HG02973 (cell line): ENCODE measurements around the gene C5orf46.
"Not testable (repeated sequence)": the region's sequence is repeated elsewhere in the genome, so short reads cannot be mapped to it uniquely, and the experiment has no call there.

ENCODE experiments used
- ATAC-seq: cut with Tn5 transposase; IDR thresholded peaks from one replicate; pipeline ENCODE4 v1.9.1; 2021; ENCODE audit warnings: moderate library complexity; ENCODE audit not compliant: unreplicated experiment

Gene C5orf46

DNA sequence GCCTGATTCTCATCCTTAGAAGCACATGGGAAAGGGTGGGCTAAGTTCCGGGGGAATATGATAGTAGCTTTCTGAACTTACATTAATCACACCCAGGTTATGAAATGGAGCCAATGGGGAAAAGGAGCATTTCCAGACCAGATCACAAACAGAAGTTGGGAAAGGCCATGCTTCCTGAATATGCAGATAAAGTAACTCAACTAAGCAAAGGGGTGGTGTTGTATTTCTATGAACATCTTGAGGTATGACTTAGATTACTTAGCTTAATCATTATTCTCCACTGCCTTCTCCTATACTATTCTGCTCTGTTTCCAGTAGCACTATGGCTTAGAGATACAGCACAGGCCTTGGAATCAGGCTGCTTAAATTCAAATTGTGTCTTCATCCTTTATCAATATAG is 10.5 kb downstream of the C5orf46 start:
- ATAC-seq: no peak

DNA sequence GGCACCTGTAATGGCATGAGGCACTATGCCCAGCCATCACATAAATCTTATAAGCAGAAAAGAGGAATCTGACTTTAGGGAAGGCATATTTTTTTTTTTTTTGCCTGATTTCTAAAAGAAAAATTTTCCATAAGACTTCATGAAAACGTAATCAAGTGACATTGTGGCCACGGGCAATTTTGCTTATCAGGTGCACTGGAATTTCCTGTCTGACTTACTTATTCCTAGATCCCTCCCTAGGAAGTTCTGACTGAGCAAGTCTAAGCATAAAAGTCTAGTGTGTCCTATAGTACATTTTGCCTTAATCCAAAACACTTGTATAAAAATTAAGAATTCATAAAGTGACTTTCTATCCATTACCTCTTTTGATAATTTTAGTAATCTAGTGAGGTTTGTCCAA is 12.5 kb downstream of the C5orf46 start:
- ATAC-seq: no peak

DNA sequence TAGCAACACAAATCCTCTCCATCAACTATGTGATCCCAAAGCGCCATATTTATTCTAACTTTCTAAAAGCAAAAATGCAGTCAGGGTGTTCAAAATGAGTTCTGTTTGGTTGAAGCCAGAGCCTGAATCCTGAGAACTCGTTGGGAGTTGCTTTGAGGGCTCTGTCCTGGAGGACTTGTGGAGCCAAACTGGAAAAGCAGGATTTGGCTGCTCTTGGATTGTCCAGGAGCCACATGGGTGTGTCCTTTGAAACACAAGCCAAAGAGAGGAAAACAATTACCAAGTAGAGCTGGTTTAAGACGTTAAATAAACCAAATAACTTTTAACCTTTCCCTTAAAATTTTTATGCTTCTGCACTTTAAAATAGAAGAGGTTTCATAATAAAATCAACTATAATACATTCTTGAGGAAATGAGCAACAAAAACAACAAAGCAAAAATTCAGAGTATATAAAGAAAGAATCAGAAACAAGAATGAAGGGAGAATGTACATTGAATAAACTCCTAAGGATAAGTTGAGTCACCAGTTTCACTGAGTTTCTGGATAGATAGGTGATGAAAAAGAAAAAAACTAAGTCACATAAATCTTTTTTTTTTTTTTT is 13.5 kb downstream of the C5orf46 start:
- no peak for ATAC-seq

DNA sequence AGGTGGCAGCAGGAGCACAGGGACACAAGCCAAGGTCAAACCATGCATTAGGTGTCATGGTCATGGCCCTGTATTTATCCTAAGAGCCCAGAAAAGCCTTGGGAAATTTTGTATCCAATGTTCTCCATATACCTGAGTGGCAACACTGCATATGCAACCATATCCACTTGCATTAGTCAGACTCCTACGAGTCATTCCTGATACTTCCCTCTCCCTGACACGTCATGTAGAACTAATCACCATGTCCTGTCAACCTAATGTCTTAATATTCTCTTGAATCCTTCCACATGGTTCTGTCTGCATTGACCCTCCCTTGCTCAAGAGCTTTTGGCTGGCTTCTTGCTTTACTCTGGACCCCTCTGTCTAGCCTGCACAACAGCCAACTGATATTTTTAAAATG is 18.4 kb downstream of the C5orf46 start:
- ATAC-seq: no peak

DNA sequence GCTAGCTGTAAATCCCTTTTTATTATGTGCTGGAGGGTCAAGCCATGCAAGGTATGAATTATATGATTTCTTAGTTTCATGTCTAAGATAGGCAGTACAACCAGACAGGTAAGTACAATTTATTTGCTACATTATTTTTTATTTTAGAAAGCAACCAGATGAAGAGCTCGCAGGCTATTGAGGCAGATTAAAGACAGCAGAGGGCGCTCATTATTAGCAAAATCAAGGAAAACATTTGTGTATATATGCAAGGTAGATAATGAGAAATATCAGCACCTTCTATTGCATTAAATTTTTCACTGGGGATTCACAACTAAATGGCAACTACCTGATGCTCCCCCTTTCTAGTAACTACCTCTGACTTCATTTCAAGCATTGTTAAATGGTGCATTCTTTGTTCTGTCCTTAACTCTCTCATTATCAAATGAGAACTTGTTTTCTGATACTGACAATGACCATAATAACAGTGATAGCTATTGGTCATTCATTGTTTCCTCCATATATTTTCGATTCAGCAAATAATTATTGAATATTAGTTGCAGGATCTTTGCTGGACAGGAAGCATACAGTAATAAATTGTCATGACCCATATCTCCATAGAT is 19.2 kb downstream of the C5orf46 start:
- ATAC-seq: no peak

DNA sequence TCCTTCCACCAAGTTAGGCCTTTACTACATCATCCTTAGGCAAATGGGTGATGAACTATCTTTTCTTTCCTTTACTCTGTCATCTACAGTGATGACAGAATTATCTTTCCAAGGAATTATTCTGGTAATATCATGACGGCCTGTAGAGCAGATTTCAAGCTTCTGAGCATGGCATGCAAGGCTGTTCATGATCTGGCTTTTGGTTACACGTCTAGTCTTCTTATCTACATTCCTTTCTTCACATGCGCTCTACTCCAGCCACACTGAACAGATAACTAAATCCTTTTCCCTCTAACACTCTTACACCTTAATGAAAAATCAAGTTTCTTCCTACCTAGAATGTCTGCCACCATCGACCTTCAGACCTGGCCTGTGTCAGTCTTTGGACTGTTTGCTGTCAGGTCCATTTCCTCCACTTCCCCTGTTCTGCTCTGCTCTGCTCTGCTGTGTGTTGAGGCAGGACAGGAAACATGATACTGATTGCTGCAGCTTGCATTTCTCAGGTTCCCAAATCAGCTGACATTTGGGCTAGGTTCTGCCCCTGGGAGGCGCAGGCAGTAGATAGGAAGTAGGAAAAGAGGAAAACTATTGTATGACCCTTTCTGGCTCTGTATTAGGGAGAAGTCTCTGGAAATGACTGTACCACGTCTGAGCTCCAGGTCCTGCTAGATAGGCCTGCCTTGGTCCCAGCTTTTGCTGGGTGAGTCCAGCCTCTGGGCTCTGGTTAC is 23.6 kb downstream of the C5orf46 start:
- ATAC-seq: no peak

DNA sequence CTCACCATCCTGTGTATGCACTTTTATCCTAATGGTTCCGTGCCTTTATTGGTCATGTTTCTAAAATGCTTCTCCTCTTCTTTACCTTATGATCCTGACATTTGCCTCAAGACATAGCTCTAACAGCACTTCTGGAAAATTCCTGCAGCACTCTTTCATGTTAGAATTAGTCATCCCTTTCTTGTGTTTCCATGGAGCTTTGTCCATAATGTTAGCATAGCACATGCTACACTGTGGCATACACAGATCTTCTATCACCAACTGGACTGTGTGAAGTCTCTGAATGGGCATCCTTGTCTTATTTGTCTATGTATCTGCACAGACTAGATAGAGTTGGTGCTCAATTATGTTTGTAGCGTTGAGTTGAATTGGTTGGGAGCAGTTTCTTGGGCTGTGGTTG is 25.9 kb downstream of the C5orf46 start:
- no peak for ATAC-seq

DNA sequence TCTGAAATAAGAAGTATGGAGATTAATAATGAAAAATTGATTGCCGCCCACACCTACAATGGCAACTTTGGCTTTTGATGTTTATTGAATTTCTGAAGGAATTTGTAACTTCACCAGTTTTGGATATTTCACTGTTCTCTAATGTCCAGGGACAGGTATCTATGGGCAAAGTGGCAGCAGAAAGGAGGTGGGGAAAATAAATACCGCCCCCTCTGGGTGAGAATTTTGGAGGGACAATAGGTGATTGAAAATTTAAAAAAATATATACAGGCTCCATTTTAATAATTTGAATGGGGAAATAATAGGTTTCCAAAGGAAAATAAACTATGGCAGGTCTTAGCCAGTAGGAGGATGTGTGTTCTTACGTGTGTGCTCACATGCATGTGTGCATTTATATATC is 26.6 kb downstream of the C5orf46 start:
- no peak for ATAC-seq

DNA sequence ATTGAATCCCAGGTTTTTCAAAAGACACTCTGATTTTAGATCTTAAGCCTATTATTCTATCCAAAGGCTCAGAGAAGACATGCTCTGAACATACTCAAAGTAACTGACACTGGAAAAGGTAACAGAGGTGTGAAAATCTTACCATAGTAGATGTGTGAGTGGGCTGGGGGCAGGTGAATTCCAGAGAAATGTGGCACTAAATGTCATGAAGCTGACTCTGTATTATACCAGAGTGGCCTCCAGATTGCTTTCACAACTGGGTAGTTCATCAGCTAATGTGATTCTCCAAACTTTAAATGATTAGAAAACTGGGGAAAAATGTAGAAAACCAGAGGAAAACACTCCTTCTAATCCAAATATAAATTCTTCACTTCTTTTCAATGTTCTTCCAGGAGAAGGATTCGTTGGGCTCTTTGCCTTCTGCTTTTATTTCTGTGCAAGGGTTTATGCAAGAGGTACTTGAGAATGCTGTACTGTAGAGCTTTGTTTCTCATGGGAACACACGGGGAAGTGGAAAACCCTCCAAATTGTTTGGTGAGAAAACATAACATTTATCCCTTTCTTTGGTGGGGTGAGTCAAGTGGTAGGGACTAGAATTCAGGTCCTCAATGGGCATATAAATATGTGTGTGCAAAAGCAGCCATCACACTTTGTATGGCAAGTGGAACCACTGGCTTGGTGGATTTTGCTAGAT is 28.1 kb downstream of the C5orf46 start, which contains the start of gene SCGB3A2:
Gene SCGB3A2, plus strand, starts transcription at position 646 of the 694 bp plus-strand sequence. CDS start 93 bp downstream, outside the sequence.
- ATAC-seq: no peak

DNA sequence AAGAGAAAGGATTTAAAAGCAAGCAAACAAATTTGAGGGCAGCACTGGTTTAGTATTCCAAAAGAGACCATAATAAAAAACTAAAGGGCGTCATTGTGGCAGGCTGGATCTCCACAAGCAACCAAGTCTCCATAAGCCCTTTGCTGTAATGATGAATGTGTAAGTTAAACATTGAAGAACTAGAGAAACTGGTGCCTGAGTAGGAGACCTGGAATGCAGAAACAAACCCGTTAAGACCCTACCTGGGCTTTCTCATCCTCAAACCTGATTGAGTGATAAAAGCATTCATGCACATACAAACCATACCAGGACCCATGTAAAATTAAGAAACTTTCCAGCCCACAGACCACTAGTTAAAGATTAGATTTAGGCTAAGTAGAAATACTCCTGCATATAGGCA is 29.7 kb downstream of the C5orf46 start:
- ATAC-seq: no peak

DNA sequence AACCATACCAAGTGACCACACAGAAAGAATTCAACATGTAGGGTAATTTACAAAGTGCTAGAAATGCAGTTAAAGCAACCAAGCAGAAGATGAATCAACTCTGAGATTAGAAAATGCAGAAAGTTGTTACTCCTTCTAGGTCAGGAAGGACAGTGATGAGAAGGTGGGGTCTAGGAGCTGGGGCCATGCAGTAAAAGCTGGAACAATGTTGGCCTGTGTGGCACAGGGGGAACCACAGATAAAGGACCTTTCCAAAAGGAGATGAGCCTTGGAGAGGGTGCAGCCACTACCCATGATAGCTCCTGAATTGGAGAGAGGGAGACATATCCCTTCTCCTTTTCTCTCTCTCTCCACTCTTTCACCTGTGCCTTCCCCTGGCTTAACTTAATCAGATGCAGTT is 30.2 kb downstream of the C5orf46 start:
- no peak for ATAC-seq

DNA sequence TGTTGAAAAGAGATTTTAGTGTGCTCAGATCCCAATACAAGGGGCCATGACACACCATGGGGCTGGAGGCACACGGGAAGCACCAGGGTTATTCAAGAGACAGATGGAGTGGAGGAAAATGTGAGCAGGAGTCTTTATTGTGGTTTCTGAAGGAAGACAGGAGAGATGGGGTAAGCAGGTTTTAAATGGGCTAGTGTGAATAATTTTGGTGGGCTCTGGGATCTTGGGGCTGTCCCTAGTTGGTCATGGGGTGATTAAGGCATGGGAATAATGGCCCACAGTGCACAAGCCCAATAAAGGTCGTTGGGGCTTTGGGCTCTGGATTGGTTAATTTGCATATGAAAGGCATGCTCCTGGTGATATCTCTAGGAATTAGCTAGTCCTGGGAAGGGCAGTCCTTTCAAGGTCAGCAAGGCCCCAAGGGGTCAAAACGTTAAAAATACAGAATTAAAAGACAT is 31.4 kb downstream of the C5orf46 start:
- no peak for ATAC-seq

DNA sequence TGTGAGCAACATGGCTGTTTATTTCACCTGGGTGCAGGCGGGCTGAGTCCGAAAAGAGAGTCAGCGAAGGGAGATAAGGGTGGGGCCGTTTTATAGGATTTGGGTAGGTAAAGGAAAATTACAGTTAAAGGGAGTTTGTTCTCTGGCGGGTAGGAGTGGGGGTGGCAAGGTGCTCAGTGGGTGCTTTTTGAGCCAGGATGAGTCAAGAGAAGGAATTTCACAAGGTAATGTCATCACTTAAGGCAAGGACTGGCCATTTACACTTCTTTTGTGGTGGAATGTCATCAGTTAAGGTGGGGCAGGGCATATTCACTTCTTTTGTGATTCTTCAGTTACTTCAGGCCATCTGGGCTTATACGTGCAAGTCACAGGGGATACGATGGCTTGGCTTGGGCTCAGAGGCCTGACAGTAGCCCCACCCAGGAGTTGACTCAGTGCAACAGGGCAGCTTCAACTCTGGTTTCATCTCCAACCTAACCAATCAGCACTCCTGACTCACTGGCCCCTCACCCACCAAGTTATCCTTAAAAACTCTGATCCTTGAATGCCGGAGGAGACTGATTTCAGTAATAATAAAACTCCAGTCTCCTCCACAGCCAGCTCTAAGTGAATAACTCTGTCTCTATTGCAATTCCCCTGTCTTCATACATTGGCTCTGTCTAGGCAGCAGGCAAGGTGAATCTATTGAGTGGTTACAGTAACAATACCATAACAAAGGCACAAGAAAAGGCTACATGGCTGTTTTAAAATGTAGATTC is 32.0 kb downstream of the C5orf46 start:
- not testable (repeated sequence) for ATAC-seq

DNA sequence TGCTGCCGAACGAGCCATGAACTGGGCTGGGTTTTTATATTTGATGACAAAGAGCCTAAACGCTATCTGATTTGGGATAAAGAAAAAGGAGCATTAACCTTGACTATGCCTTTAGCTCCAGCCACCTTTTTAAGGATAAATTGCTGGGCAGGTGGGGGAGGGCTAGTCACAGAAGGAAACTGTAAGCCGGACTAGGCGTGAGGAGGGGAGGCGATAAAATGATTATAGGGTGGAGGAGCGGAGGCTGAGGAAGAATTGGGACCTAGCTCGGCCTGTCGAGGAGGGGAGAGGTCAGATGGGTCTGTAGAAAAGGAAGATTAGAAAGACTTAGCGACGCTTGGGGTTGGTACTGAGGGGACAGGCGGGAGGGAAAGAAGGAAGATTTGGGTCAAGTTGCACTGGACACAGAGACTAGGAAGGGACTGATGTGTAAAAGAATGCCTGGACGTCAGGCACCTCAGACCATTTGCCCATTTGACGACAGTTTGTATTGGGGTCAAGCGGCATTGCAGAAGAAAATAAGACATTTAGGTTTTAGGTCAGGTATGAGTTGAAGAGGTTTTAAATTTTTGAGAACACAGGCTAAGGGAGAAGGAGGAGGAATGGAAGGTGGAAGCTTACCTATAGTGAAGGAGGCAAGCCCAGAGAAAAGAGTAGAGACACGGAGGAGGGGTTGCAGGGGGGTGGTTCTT is 33.4 kb downstream of the C5orf46 start:
- not testable (repeated sequence) for ATAC-seq

DNA sequence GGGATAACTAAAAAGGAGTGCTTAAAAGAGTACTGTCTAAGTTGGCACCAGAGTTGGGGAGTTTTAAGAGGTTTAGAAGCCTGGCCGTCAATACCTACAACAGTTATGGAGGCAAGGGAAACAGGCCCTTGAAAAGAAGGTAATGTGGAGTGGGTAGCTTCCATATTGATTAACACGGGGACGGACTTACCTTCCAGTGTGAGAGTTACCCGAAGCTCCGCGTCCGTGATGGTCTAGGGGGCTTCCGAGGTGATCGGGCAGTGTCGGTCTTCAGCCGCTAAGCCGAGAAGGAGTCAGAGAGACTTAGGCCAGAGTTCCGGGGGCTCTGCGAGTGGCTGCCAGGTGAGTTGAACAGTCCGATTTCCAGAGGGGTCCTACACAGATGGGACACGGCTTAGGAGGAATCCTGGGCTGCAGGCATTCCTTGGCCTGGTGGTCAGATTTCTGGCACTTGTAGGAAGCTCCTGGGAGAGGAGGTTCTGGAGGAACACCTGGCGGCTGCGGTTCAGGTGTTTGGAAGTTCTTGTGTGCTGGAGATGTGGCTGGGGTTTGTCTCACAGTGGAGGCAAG is 34.3 kb downstream of the C5orf46 start:
- ATAC-seq: not testable (repeated sequence)

DNA sequence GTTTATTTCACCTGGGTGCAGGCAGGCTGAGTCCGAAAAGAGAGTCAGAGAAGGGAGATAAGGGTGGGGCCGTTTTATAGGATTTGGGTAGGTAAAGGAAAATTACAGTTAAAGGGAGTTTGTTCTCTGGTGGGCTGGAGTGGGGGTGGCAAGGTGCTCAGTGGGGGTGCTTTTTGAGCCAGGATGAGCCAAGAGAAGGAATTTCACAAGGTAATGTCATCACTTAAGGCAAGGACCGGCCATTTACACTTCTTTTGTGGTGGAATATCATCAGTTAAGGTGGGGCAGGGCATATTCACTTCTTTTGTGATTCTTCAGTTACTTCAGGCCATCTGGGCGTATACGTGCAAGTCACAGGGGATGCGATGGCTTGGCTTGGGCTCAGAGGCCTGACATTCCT is 36.4 kb downstream of the C5orf46 start:
- not testable (repeated sequence) for ATAC-seq

DNA sequence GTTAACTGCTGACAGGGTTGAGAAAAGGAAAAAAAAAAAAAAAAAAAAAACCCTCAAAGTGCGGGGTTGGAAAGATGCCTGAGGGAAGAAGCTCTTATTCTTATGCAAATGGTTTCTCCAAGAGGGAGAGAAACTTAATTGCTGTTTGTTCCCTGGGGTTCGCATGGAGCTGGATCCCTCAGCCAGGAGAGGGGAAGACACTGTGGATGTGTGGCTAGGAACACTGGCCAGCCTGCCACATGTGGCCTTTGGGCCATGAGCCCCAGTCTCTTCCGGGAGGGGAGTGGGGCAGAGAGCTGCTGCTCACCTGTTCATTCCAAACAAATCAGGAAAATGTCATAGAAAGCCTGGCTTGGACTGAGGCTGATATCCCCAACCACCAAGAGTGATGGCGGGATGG is 37.2 kb downstream of the C5orf46 start:
- no peak for ATAC-seq

DNA sequence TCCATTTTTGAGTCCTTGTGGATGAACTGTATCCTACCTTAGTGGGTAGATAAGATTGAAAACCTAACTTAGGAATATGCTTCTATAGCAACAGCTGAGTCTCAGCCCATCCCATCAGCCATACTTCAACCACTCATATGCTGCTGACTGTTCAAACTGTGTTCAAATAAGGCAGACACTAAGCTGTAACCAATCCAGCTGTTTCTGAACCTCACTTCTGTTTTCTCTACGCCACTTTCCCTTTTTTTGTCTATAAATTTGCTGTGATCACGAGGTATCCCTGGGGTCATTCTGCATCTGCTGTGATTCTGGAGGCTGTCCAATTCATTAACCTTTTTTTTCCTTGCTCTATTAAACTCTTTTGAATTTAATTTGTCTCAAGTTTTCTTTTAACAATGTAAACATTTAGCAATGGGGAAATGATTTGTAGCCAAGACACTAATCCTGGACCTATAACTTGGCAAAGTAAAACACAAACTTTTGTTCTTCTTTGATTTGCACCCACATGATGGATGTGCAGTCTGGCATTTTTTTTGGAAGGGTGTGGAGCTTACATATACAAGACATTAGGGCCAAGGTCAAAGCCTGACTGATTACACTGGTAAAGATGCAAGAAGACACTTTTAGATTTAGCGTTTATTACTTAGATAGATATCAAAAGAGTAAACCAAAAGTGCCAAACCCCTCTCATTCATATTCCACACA is 42.7 kb downstream of the C5orf46 start:
- ATAC-seq: no peak

DNA sequence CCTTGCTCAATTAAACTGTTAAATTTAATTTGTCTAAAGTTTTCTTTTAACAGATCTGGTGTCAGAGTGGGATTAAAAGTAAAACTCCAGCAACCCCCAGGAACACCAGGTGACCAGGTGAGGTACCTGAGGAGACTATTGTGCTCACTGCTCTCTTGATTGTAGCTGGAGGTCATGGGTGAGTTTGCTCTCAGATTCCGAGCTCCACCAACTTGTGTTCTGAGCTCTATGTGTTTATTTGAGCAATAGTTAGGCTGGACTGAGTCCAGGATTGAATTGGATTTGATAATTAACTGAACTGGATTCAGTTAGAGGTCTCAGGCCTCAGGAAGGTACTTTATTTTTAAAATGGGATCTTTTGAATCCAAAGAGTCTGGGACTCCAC is 45.7 kb downstream of the C5orf46 start:
- no peak for ATAC-seq
